HEK293T (cell line): ENCODE measurements around the gene ADCY2.

Source experiments
- BHLHE40 ChIP-seq: fragments of 450-650 bp; IDR thresholded peaks from 2 replicates; pipeline ENCODE4 v1.6.1; 2016; ENCODE audit warnings: mild to moderate bottlenecking, moderate library complexity, borderline replicate concordance
- ELF4 ChIP-seq: fragments of 450-650 bp; IDR thresholded peaks from 2 replicates; pipeline ENCODE4 v1.6.1; 2017; ENCODE audit warnings: antibody characterized with exemption
- FOXK2 ChIP-seq: fragments of 450-650 bp; IDR thresholded peaks from 2 replicates; pipeline ENCODE4 v1.6.1; 2016; ENCODE audit warnings: mild to moderate bottlenecking
- HDGF ChIP-seq: fragments of 450-650 bp; IDR thresholded peaks from 2 replicates; pipeline ENCODE4 v1.6.1; 2017; ENCODE audit warnings: antibody characterized with exemption, borderline replicate concordance
- PKNOX1 ChIP-seq: fragments of 450-650 bp; IDR thresholded peaks from 2 replicates; pipeline ENCODE4 v1.6.1; 2016
- SP1 ChIP-seq: fragments of 450-650 bp; IDR thresholded peaks from 2 replicates; pipeline ENCODE4 v1.6.1; 2017
- SUZ12 ChIP-seq: fragments of 450-650 bp; IDR thresholded peaks from 2 replicates; pipeline ENCODE4 v1.6.1; 2016; ENCODE audit warnings: mild to moderate bottlenecking
- TARDBP ChIP-seq: fragments of 450-650 bp; IDR thresholded peaks from 2 replicates; pipeline ENCODE4 v1.6.1; 2016

- TF ChIP-seq ELF4 (no peak), PKNOX1 (no peak), SP1 (no peak), BHLHE40 (no peak), TARDBP (no peak), SUZ12 (no peak), FOXK2 (no peak), HDGF (no peak)
Measured at GRCh38 chr5:7517006-7517405, 121.1 kb downstream of the ADCY2 start.
